GM19351 (cell line): ENCODE results near the gene PLAGL2.
"Not testable (repeated sequence)": the region's sequence is repeated elsewhere in the genome, so short reads cannot be mapped to it uniquely, and the experiment has no call there.

Experiments
- ATAC-seq: cut with Tn5 transposase; IDR thresholded peaks from one replicate; pipeline ENCODE4 v1.9.1; 2021; ENCODE audit warnings: mild to moderate bottlenecking, moderate library complexity; ENCODE audit not compliant: unreplicated experiment

PLAGL2 gene

DNA sequence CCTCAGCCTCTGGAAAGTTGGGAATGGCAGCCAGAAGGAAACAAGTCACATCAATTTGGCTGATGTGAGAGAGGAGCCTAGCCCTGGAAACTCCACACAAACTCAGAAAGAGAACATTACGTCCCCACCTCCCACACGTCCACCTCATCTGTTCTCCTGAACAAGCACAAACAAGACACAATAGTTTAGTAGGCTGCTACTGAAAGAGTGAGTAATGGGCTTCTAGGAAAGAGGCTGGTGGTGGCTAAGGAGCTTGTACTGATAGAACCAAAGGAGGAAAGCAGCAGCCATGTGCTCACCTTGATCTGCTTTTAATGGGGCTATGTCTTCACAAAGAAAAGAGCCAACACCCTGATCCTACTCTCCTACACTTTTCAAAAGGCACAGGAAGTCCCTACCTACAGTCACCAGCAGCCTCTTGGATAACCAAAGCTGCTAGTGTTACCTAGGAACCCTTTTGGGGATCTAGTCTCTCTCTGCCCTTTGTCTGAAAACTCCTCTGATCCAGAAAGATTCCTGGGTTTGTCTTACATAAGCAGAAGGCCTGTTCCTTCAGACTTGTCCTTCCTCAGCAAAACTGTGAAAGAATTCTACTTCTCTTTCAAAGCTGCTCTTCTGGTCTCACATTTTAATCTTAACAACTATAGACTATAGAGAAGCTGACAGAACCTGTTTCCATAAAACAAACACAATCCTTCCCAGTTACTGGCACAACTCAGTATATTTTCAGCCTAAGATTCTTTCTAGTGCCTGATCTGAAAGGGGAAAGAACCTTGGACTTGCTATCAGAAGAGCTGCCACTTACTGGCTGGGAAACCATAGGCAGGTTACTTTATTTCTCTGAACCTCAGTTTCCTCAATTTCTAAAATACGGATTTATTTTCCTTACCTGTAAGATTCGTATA, 3.1 kb downstream of the PLAGL2 start:
- ATAC-seq = no peak

DNA sequence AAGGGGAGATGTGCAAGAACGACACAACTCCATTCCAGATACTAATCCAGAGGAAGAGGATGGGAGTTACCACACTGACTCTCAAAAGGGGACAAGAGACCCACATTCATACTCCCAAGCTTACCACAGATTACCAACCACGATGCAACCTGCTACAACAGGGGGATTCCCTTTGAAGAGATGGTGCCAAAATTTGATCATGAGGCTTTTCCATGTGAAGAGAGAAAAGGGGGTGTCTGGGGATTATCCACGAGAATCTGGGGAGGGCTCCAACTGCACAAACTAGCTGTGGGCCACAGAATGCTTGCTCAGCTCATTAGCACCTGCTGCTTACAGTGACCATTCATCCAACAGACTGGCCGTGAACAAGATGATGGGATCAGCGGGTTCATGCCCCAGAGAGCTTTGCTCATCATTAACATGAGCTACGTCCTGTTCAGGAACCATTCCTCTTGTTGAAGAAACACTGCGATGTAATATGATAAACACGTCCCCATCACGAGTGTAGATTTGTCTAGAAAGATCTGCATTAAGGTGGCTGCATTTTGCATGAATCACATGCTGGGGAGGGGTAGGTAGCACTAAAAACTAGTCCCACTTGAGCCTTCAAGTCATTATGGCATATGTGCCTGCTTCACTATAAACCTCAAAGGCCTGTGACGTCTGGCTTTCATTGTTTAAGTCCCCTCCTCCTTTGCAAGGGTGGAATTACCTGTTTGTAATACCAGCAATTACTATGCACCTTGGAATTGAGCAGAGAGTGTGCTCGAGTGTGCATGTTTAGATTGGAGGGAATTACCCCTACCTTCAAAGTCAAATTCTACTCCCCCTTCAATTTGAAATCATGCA, 4.0 kb downstream of the PLAGL2 start:
- ATAC-seq = no peak

DNA sequence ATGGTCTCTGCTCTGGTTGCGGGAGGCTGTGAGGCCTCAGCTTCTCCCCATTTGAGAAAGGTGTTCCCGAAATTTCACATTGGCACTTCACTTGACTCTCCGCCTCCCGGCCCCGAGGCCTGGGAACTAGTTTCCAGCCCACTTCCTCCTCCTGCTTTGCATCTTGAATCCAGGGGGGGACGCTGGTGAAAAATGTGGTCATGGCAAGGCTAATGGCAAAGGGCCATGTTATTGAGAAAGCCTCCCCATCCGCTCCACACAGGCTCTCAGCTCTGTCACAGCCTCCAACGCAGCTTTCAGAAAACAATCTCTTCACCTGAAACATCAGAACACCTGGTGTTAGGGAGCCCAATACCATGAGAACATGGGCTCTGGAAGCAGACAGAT, 5.6 kb downstream of the PLAGL2 start:
- ATAC-seq = no peak

DNA sequence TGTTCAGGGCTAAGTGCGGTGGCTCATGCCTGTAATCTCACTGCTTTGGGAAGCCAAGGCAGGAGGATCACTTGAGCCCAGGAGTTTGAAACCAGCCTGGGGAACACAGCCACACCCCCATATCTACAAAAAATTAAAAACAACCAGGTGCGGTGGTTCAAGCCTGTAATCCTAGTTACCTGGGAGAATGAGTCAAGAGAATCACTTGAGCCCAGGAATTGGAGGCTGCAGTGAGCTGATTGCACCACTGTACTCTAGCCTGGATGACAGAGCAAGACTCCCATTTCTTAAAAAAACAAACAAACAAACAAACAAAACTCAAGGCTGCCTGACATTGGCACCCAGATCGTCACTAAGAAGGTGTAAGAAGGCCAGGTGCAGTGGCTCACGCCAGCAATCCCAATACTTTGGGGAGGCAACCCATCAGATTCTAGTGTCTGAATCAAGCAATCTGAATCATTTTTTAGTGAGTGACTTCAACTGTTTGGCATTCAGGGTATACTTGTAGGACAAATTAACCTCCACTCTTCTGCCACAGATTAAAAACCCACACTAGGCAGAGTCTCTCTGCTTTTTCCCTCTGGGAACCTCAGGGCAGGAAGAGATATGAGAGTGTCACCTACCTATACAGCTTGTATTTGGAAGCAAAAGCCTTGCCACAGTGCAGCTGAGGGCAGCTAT, 6.1 kb downstream of the PLAGL2 start:
- ATAC-seq = no peak

DNA sequence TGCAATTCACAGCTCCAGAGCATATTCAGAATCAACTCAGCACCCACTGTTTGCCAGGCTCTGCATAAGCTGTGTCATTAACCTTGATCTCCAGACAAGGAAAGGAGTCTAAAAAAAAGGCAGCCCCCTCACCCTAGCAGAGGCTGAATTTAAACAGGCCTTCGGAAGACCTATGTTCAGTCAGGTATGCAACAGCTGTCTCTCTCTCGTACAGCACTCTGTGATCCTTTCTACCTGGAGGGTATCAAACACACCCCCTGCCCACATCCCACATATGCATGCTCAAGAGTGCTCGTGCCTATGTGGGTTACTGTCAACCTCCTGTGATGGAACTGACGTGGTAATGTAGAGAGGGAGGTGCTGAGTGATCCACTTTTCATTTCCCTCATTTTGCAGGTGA, 8.5 kb downstream of the PLAGL2 start:
- ATAC-seq = no peak

DNA sequence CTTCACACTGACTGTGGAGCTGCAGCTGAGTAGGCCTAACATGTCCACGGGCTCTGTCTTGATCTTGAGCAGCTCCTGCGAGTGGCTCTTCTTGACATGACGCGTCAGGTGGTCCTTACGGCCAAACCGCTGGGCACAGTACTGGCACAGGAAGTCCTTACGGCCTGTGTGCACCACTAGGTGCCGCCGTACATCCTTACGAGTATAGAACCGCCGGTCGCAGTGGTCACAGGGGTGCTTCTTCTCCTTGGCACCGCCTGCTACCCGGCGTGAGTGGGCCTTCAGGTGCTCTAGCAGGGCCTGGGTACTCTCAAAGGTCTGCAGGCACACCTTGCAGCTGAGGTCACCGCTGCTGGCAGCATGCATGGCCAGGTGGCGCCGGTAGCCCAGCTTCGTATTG, 10.4 kb downstream of the PLAGL2 start:
- ATAC-seq = not testable (repeated sequence)

DNA sequence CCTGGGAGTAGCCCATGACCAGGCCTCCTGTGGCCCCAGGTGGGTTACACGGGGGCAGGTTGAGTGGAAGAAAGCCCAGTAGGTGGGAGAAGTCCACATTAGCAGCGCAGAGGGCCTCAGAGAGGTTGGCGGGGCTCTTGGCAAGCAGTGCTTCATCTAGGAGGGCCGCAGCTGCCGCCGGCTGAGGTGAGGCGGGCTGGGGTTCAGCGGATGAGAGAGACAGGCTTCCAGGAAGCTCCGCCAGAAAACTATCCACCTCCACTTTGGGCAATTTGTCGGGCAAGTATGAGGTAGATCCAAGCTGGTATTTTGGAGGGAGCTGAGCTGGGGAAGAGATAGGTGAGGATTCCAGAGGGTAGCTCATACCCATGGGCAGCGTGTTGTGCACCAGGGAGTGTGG, 10.9 kb downstream of the PLAGL2 start:
- ATAC-seq = not testable (repeated sequence)

DNA sequence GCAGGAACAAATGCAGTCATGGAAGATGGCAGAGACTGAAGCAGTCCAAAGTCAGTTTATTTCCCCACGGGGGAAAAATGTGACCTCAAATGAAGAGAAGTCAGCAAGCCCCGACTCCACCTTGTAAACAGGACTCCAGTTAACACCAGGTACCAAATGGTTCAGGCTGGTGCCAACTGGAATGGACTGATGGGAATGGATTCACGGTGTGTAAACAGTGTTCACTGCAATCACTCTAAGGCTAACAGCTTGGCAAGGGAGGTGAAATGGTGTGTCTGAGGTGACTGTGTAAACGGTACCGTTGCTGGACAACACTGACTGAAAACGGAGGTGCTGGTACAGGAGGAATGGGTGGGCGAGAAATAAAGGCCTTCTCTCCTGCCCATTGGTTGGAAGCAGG, 12.0 kb downstream of the PLAGL2 start:
- ATAC-seq = no peak

DNA sequence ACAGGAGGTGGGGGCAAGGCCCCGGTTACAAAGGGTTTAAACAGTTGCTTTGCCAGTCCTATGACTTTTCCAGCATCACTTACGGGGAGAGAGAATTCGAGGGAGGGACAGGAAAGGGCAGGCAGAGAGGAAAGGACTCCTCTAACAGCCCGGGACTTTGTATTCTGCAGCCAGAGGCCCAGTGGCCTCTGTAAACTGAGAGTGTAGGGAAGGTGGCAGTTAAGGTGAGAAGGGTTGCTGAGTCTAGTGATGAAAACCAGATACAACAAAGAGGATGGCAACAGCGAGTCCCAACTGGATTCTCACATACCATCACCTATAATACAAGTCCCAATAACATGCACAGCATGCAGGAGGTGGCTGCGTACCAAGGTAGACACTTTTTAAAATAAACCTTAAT, 13.5 kb downstream of the PLAGL2 start:
- no peak for ATAC-seq

DNA sequence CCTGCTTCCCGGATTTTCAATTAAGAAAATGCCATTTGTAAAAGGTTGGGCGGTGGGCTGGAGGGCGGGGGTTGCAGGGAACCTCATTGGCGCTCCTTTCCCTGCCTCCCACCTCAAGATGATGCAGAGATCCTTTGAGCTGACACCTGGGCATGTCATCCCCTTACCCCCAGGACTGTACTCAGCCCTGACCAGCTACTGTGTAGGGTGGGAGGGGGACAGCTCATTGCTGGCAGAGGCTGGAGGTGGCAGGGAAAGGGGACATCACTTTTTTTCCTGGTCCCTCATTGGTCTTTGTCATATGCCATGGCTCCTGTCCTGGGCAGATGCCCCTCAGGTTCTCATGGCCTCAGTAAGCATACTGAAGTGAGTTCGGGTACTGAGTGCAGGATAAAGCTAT, 14.2 kb downstream of the PLAGL2 start:
- not testable (repeated sequence) for ATAC-seq

DNA sequence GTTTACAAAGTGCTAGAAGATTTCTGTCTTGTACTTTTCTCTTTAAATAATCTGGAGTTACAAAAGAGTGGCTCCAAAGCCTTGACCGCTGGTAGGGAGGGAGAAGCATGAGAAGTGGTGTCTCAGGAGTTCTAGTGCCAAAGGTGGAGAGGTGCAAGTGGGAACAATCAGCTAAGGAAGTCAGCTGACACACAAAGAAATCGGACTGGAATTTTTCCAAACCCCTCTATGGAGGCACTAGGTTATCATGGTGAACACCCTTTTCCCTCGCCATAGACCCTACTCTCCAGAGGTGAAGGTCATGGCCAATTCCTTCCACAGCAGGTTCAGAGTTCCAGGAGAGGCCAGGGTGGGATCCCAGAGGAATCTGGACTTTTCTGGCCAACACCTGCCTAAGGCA, 14.8 kb downstream of the PLAGL2 start:
- no peak for ATAC-seq

DNA sequence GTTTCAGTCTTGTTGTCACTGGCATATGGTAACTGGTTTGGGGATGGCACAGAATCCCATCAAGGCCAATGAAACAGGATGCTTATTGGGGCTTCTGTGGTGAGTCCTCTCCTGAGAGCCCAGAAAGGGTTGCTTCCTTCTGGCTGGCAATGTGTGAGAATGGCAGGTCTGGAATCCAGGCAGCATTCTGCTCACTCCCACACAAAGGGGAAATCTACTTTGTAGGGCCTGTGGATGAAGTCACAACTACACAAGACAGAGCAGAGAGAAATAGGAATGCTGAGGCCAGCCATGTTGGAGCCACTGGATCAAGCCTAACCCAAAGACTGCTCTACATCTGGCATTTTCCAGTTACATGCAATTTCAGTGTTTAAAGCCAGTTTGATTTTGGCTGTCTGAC, 15.7 kb downstream of the PLAGL2 start:
- ATAC-seq = no peak

DNA sequence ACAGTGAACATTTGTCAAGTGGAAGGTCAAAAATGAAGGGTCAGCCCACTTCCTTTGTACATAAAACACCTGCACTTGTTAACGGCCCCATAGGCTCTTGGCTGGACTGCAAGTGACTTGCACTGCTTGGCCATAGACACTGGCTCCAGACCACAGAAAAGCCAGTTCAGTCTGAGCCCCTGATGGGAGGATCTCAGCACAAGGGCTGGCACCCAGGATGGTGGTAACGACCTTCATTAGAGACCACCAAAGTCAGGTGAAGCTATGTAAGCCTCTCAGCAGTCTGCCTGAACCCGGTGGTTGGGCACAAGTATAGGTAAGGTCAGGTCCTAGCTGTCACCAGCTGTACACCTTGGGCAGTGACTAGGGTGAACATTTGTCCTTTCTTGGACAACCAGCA, 16.1 kb downstream of the PLAGL2 start:
- no peak for ATAC-seq

DNA sequence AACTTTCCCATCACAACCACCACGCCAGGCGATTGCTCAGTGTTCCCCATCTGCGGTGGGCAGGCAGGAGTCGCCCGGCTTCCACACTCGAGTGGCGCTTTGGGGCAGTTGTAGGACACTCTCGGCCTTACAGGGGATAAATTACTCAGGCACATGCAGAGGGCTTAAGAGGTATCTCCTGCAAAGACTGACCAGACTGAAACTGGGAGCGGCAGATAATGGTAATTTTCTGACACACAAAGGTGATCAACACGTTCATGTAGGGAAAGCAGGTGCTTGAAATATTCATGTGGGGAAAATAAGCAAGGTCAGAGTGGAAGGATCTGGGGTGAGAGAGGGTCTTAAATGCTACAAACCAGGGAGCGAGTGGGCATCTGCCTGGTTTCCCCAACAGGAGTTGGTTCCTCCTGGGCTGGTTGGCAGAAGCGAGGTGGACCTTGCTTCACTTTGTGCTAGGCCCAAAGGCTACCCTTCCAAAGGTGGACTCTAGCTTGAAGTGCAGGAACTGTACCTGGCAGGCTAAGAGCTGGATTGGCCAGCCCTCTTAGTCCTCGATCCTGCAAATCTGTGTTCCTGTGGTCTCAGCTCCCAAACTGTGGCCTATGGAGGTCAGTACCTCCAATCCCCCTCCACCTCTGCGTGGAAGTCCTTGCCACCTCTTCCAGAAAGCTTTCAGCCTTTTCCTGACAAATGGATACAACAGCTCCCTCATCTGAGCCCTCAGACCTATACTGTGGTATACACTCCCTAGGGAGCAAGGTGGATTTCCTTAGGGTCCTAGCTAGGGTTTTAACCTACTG, 16.7 kb downstream of the PLAGL2 start:
- ATAC-seq = no peak

DNA sequence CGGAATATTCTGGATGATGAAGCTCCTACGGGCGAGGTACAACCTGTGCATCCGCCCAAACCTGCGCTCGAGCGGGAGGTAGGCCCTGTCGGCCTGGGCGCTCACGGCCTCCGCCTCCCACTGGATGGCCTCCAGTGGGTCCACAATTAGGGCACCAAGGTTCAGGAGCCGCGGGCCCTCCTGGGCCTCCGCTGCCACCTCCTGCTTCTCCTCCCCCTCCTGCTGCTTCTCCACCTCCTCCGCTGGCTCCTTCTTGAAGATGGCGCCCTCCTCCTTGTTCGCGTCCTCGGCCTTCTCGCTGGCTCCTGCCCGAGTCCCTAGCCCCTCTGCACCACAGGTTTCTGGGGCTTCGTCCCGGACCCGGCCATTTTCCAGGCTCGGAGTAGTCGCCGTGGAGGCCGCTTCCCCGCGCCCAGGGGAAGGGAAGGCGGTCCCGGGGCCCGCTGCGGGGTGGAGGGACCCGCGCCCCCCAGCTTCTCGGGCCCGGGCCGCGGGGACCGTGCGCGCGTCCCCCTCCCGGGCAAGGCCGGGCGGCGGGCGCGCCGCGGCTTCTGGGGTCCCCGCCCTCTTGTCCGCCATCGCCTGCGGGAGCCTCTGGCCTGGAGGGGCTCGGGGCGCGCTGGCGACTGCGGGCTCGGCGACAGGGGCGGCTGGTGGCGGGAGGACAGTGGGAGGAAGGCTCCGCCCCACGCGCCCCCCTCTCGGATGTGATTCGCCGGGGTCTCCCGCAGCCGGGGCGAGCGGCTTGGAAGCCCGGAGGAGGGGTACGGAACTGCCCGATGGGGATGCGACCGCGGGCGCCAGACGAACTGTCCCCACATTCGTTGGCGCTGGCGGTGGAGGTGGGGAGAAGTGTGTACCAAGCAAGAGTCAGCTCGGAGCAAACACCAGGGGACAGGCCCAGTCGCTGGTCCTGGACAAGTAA, 17.6 kb downstream of the PLAGL2 start:
- no peak for ATAC-seq

DNA sequence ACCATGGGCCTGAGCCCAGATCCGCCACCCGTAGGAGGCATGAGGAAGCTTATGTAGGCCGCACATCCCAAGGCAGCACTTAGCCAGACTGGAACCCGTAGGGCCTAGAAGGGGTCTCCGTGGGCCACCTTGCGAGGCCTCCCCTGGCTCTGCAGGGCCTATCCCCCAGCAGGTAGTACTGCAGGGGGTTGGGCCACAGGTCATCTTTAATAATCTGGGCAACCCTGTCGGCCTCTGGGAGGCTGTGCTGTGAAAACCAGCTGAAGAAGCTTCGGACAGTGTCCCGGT, 18.5 kb downstream of the PLAGL2 start:
- no peak for ATAC-seq

DNA sequence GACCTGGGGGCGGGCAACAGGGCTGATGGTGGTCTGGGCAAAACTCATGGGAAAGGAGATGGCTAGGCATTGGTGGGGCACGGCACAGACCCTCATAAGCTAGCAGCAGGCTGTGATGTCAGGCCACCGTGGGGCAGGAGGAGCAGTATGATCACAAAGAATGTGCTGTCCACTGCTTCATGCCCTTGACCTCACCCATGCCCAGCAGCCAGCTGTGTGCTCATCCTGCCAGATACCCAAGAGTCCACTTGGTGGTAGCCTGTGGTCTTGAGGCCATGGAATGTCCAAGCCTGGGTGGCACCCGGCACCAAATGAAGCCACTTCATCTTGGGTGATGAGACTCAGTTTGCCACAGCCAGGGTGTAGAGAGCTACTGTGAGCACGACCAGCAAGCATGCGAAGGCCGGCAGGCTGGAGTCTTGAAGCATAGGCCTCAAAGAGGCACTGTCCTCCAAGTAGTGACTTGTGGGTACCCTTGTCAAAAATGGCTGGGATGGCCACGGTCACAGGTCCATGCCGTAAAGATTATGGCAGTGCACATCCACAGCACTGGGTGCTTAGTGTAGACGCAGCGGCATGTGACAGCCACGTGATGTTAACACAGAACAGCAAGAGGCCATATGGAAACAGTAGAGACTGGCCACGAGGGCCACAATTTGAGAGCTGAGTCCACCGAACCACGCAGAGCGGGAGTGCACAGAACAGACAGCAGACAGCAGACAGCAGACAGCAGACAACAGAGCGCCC, 19.0 kb downstream of the PLAGL2 start:
- ATAC-seq = no peak

DNA sequence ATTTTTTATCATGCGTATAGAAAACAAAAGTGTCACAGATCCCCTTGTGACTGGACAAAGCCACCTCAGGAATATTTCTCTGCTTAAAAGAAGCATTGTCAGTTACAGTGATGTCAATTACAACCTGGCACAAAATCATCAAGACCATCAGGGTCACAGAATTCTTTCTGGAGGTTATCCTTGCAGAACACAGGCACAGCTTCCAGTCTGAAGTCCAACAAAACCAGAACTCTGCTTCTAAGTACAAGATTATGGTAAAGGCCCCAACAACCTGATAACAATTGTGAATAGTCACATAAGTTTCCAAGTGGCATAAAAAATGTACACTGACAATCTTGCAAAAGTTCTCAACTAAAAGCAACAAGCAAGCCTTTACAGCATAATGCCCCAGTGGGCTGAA, 21.0 kb downstream of the PLAGL2 start:
- ATAC-seq = no peak

DNA sequence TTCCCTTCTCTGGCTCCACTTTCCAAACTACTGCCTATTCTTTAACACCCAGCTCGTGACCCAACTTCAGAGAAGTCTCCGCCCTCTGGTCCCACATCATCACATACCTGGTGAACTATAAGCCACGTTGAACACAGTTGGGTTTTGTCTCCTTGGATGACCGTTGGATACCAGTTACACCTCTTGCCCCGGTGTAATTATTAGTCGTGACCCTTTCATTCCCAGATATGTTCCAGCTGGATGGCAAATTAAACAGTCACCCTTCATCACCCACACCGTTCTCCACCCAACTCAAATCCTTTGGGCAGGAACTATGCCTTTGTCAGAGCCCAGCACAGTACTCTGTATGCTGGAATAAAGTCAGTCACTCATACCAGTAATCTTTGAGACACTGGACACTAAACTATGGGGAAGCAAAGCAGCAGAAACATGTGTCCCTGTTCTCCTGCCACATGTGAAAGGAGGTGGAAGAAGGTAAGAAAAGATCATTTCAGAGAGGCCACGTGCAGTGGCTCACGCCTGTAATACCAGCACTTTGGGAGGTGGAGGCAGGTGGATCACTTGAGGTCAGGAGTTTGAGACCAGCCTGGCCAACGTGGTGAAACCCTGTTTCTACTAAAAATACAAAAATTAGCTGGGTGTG, 22.5 kb downstream of the PLAGL2 start:
- no peak for ATAC-seq
